ENCODE data around the gene NKX1-2.
A peak's percentile ranks its signal among the peaks of the same experiment; 100 is the strongest.

NKX1-2 gene

GRCh38 chr10:124423813-124424212 is 26.0 kb downstream of the NKX1-2 start:
- TF ChIP-seq POLR2A (IDR thresholded peaks at IDR 0.05; ENCODE audit: low read depth, low read length): no peak
- DNase-seq (ENCODE audit: insufficient read length, low spot score) (no peak), FAIRE-seq (no peak)

GRCh38 chr10:124422742-124423141 is 27.1 kb downstream of the NKX1-2 start:
- FAIRE-seq (no peak), DNase-seq (ENCODE audit: insufficient read length, low spot score) (no peak)
- TF ChIP-seq POLR2A (IDR thresholded peaks at IDR 0.05; ENCODE audit: low read depth, low read length): no peak

GRCh38 chr10:124420254-124420653 is 29.6 kb downstream of the NKX1-2 start:
- FAIRE-seq (no peak), DNase-seq (ENCODE audit: insufficient read length, low spot score) (no peak)
- TF ChIP-seq POLR2A (IDR thresholded peaks at IDR 0.05; ENCODE audit: low read depth, low read length): no peak

- DNase-seq (ENCODE audit: insufficient read length, low spot score) (no peak), FAIRE-seq (no peak)
Observed at GRCh38 chr10:124419635-124420034, 30.2 kb downstream of the NKX1-2 start.

GRCh38 chr10:124418726-124419501 is 30.9 kb downstream of the NKX1-2 start, which contains the start of gene OAT:
Gene OAT, minus strand, starts transcription at chr10:124418923. Its CDS starts 6,752 bp downstream, at chr10:124412171.
- peak; percentile 96 for TF ChIP-seq POLR2A (IDR thresholded peaks at IDR 0.05; ENCODE audit: low read depth, low read length)
- FAIRE-seq (peak; percentile 67), DNase-seq (ENCODE audit: insufficient read length, low spot score) (peak; percentile 82)

More at GRCh38 chr10:124419635-124420034, 30.2 kb downstream of the NKX1-2 start:
- no peak for TF ChIP-seq POLR2A (IDR thresholded peaks at IDR 0.05; ENCODE audit: low read depth, low read length)

GRCh38 chr10:124417895-124418725 is 31.7 kb downstream of the NKX1-2 start:
- no peak for TF ChIP-seq POLR2A (IDR thresholded peaks at IDR 0.05; ENCODE audit: low read depth, low read length)
- FAIRE-seq: no peak
- peak; percentile 44 for DNase-seq (ENCODE audit: insufficient read length, low spot score)

- TF ChIP-seq POLR2A (IDR thresholded peaks at IDR 0.05; ENCODE audit: low read depth, low read length): no peak
- FAIRE-seq (no peak), DNase-seq (ENCODE audit: insufficient read length, low spot score) (no peak)
Observed at GRCh38 chr10:124416733-124417132, 33.1 kb downstream of the NKX1-2 start.

- DNase-seq (ENCODE audit: insufficient read length, low spot score) (no peak), FAIRE-seq (no peak)
- no peak for TF ChIP-seq POLR2A (IDR thresholded peaks at IDR 0.05; ENCODE audit: low read depth, low read length)
Observed at GRCh38 chr10:124415210-124415609, 34.6 kb downstream of the NKX1-2 start.

- FAIRE-seq (no peak), DNase-seq (ENCODE audit: insufficient read length, low spot score) (no peak)
- TF ChIP-seq POLR2A (IDR thresholded peaks at IDR 0.05; ENCODE audit: low read depth, low read length): no peak
Observed at GRCh38 chr10:124414076-124414475, 35.8 kb downstream of the NKX1-2 start.

- DNase-seq (ENCODE audit: insufficient read length, low spot score) (no peak), FAIRE-seq (no peak)
- TF ChIP-seq POLR2A (IDR thresholded peaks at IDR 0.05; ENCODE audit: low read depth, low read length): no peak
Observed at GRCh38 chr10:124409696-124410095, 40.1 kb downstream of the NKX1-2 start.

- no peak for TF ChIP-seq POLR2A (IDR thresholded peaks at IDR 0.05; ENCODE audit: low read depth, low read length)
- no peak for FAIRE-seq
Observed at GRCh38 chr10:124408357-124408756, 41.5 kb downstream of the NKX1-2 start.

GRCh38 chr10:124407456-124407855 is 42.4 kb downstream of the NKX1-2 start:
- DNase-seq (ENCODE audit: insufficient read length, low spot score) (no peak), FAIRE-seq (no peak)
- no peak for TF ChIP-seq POLR2A (IDR thresholded peaks at IDR 0.05; ENCODE audit: low read depth, low read length)

More at GRCh38 chr10:124408357-124408756, 41.5 kb downstream of the NKX1-2 start:
- DNase-seq (ENCODE audit: insufficient read length, low spot score): no peak

- DNase-seq (ENCODE audit: insufficient read length, low spot score): peak; percentile 39
- FAIRE-seq: peak; percentile 89
- TF ChIP-seq POLR2A (IDR thresholded peaks at IDR 0.05; ENCODE audit: low read depth, low read length): no peak
Observed at GRCh38 chr10:124403548-124403947, 46.3 kb downstream of the NKX1-2 start.

- no peak for FAIRE-seq
- DNase-seq (ENCODE audit: insufficient read length, low spot score): no peak
- TF ChIP-seq POLR2A (IDR thresholded peaks at IDR 0.05; ENCODE audit: low read depth, low read length): no peak
Observed at GRCh38 chr10:124402273-124402672, 47.6 kb downstream of the NKX1-2 start.

Measured in H54 (cell line).